Measurements from ENCODE around the gene ITPR1. TPM values are rescaled to one million over a fixed set of nuclear protein-coding genes. Genes with fewer than 3 reads are reported as not detected.

ITPR1 gene
- polyA plus RNA-seq, 1 donor, result 16.4 TPM

- no peak for DNase-seq (ENCODE audit: low read depth)
Measured at GRCh38 chr3:4825436-4826236, 332.5 kb downstream of the ITPR1 start.

GRCh38 chr3:4826237-4827100 is 333.3 kb downstream of the ITPR1 start:
- DNase-seq (ENCODE audit: low read depth), result peak; percentile 35

- no peak for DNase-seq (ENCODE audit: low read depth)
Measured at GRCh38 chr3:4827767-4828166, 334.6 kb downstream of the ITPR1 start.

GRCh38 chr3:4828279-4829030 is 335.3 kb downstream of the ITPR1 start:
- DNase-seq (ENCODE audit: low read depth), result no peak

- DNase-seq (ENCODE audit: low read depth), result no peak
Measured at GRCh38 chr3:4829031-4829394, 335.9 kb downstream of the ITPR1 start.

- no peak for DNase-seq (ENCODE audit: low read depth)
Measured at GRCh38 chr3:4830586-4830914, 337.4 kb downstream of the ITPR1 start.

- no peak for DNase-seq (ENCODE audit: low read depth)
Measured at GRCh38 chr3:4831580-4831950, 338.4 kb downstream of the ITPR1 start.

- DNase-seq (ENCODE audit: low read depth), result no peak
Measured at GRCh38 chr3:4833471-4833870, 340.3 kb downstream of the ITPR1 start.

GRCh38 chr3:4834403-4834866 is 341.3 kb downstream of the ITPR1 start:
- no peak for DNase-seq (ENCODE audit: low read depth)

GRCh38 chr3:4835616-4836043 is 342.5 kb downstream of the ITPR1 start:
- DNase-seq (ENCODE audit: low read depth), result no peak

- DNase-seq (ENCODE audit: low read depth), result no peak
Measured at GRCh38 chr3:4836516-4836915, 343.4 kb downstream of the ITPR1 start.

GRCh38 chr3:4837374-4837930 is 344.3 kb downstream of the ITPR1 start:
- DNase-seq (ENCODE audit: low read depth), result no peak

GRCh38 chr3:4838621-4839022 is 345.5 kb downstream of the ITPR1 start:
- no peak for DNase-seq (ENCODE audit: low read depth)

- no peak for DNase-seq (ENCODE audit: low read depth)
Measured at GRCh38 chr3:4839278-4839677, 346.1 kb downstream of the ITPR1 start.

GRCh38 chr3:4841225-4841624 is 348.1 kb downstream of the ITPR1 start:
- no peak for DNase-seq (ENCODE audit: low read depth)

- no peak for DNase-seq (ENCODE audit: low read depth)
Measured at GRCh38 chr3:4841776-4842440, 348.8 kb downstream of the ITPR1 start.

GRCh38 chr3:4843619-4844018 is 350.5 kb downstream of the ITPR1 start:
- no peak for DNase-seq (ENCODE audit: low read depth)

GRCh38 chr3:4845882-4846281 is 352.7 kb downstream of the ITPR1 start:
- no peak for DNase-seq (ENCODE audit: low read depth)

- DNase-seq (ENCODE audit: low read depth), result no peak
Measured at GRCh38 chr3:4846543-4846942, 353.4 kb downstream of the ITPR1 start.

- DNase-seq (ENCODE audit: low read depth), result no peak
Measured at GRCh38 chr3:4848176-4848825, 355.2 kb downstream of the ITPR1 start.

- DNase-seq (ENCODE audit: low read depth), result no peak
Measured at GRCh38 chr3:4849136-4849535, 356.0 kb downstream of the ITPR1 start.
